WTC11 (cell line): ENCODE measurements around the gene FBXO41.

ENCODE experiments used
- ATF1 ChIP-seq: sonication (generic); formaldehyde crosslinking; IDR thresholded peaks from 2 replicates; pipeline ENCODE4 v1.8.1; 2023; ENCODE audit warnings: mild to moderate bottlenecking, moderate library complexity, missing genetic modification reagents
- TF ChIP-seq, protein P1 (sequence below): sonication (generic); formaldehyde crosslinking; IDR thresholded peaks from 2 replicates; pipeline ENCODE4 v1.8.1; 2022; ENCODE audit warnings: mild to moderate bottlenecking, missing genetic modification reagents, moderate library complexity, borderline replicate concordance
- TF ChIP-seq, protein P2 (sequence below): fragments of 200-600 bp; IDR thresholded peaks from 2 replicates; pipeline ENCODE4 v1.8.0; 2022; ENCODE audit warnings: antibody characterized with exemption
- TF ChIP-seq, protein P3 (sequence below): sonication (generic); formaldehyde crosslinking; conservative IDR thresholded peaks from 2 replicates; pipeline ENCODE4 v1.8.1; 2022; ENCODE audit warnings: mild to moderate bottlenecking, missing genetic modification reagents
- TF ChIP-seq, protein P4 (sequence below): sonication (generic); formaldehyde crosslinking; IDR thresholded peaks from 2 replicates; pipeline ENCODE4 v1.8.0; 2022; ENCODE audit warnings: mild to moderate bottlenecking, missing genetic modification reagents
- TF ChIP-seq, protein P5 (sequence below): sonication (generic); formaldehyde crosslinking; IDR thresholded peaks from 2 replicates; pipeline ENCODE4 v1.8.1; 2022; ENCODE audit warnings: low read depth, missing genetic modification reagents, borderline replicate concordance

DNA sequence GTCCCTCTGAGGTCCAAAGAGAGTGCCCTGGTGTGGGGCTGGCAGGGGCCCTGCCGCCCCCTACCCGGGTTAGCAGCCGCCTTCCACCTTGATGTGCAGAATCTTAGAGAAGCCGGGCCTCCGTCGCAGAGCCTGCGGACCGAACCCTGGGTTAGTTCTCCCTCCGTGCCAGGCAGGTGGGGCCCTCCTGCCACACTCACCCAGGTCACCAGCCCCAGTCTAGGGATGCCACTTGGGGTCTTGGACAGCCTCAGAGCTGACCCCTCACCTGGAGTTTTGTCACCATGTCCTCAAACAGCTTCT is 25.4 kb downstream of the FBXO41 start:
- TF ChIP-seq, protein P1, sequence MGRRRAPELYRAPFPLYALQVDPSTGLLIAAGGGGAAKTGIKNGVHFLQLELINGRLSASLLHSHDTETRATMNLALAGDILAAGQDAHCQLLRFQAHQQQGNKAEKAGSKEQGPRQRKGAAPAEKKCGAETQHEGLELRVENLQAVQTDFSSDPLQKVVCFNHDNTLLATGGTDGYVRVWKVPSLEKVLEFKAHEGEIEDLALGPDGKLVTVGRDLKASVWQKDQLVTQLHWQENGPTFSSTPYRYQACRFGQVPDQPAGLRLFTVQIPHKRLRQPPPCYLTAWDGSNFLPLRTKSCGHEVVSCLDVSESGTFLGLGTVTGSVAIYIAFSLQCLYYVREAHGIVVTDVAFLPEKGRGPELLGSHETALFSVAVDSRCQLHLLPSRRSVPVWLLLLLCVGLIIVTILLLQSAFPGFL (CRISPR knock-in tag), result no peak
- no peak for TF ChIP-seq ATF1 (CRISPR knock-in tag)
- TF ChIP-seq, protein P2, sequence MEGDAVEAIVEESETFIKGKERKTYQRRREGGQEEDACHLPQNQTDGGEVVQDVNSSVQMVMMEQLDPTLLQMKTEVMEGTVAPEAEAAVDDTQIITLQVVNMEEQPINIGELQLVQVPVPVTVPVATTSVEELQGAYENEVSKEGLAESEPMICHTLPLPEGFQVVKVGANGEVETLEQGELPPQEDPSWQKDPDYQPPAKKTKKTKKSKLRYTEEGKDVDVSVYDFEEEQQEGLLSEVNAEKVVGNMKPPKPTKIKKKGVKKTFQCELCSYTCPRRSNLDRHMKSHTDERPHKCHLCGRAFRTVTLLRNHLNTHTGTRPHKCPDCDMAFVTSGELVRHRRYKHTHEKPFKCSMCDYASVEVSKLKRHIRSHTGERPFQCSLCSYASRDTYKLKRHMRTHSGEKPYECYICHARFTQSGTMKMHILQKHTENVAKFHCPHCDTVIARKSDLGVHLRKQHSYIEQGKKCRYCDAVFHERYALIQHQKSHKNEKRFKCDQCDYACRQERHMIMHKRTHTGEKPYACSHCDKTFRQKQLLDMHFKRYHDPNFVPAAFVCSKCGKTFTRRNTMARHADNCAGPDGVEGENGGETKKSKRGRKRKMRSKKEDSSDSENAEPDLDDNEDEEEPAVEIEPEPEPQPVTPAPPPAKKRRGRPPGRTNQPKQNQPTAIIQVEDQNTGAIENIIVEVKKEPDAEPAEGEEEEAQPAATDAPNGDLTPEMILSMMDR, result no peak
- TF ChIP-seq, protein P3, sequence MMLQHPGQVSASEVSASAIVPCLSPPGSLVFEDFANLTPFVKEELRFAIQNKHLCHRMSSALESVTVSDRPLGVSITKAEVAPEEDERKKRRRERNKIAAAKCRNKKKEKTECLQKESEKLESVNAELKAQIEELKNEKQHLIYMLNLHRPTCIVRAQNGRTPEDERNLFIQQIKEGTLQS (CRISPR knock-in tag), result no peak
- TF ChIP-seq, protein P4, sequence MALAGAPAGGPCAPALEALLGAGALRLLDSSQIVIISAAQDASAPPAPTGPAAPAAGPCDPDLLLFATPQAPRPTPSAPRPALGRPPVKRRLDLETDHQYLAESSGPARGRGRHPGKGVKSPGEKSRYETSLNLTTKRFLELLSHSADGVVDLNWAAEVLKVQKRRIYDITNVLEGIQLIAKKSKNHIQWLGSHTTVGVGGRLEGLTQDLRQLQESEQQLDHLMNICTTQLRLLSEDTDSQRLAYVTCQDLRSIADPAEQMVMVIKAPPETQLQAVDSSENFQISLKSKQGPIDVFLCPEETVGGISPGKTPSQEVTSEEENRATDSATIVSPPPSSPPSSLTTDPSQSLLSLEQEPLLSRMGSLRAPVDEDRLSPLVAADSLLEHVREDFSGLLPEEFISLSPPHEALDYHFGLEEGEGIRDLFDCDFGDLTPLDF (CRISPR knock-in tag), result no peak
- TF ChIP-seq, protein P5, sequence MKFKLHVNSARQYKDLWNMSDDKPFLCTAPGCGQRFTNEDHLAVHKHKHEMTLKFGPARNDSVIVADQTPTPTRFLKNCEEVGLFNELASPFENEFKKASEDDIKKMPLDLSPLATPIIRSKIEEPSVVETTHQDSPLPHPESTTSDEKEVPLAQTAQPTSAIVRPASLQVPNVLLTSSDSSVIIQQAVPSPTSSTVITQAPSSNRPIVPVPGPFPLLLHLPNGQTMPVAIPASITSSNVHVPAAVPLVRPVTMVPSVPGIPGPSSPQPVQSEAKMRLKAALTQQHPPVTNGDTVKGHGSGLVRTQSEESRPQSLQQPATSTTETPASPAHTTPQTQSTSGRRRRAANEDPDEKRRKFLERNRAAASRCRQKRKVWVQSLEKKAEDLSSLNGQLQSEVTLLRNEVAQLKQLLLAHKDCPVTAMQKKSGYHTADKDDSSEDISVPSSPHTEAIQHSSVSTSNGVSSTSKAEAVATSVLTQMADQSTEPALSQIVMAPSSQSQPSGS (CRISPR knock-in tag), result no peak
